HG03045 (cell line): ENCODE measurements around the gene OSBP2.

Experiments used
- ATAC-seq: cut with Tn5 transposase; IDR thresholded peaks from one replicate; pipeline ENCODE4 v1.9.1; 2021; ENCODE audit warnings: mild to moderate bottlenecking, moderate library complexity; ENCODE audit not compliant: unreplicated experiment

OSBP2 gene, protein sequence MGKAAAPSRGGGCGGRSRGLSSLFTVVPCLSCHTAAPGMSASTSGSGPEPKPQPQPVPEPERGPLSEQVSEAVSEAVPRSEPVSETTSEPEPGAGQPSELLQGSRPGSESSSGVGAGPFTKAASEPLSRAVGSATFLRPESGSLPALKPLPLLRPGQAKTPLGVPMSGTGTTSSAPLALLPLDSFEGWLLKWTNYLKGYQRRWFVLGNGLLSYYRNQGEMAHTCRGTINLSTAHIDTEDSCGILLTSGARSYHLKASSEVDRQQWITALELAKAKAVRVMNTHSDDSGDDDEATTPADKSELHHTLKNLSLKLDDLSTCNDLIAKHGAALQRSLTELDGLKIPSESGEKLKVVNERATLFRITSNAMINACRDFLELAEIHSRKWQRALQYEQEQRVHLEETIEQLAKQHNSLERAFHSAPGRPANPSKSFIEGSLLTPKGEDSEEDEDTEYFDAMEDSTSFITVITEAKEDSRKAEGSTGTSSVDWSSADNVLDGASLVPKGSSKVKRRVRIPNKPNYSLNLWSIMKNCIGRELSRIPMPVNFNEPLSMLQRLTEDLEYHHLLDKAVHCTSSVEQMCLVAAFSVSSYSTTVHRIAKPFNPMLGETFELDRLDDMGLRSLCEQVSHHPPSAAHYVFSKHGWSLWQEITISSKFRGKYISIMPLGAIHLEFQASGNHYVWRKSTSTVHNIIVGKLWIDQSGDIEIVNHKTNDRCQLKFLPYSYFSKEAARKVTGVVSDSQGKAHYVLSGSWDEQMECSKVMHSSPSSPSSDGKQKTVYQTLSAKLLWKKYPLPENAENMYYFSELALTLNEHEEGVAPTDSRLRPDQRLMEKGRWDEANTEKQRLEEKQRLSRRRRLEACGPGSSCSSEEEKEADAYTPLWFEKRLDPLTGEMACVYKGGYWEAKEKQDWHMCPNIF

GRCh38 chr22:30694640-30695350 lies at the start of gene OSBP2:
OSBP2 (plus strand) TSS chr22:30694874; CDS start chr22:30694910, 36 bp downstream.
- ATAC-seq = no peak

- no peak for ATAC-seq
Measured at GRCh38 chr22:30646518-30647160, 48.0 kb upstream of the OSBP2 start.

- no peak for ATAC-seq
Measured at GRCh38 chr22:30647536-30647935, 47.1 kb upstream of the OSBP2 start.

- no peak for ATAC-seq
Measured at GRCh38 chr22:30648825-30649224, 45.8 kb upstream of the OSBP2 start.

DNA sequence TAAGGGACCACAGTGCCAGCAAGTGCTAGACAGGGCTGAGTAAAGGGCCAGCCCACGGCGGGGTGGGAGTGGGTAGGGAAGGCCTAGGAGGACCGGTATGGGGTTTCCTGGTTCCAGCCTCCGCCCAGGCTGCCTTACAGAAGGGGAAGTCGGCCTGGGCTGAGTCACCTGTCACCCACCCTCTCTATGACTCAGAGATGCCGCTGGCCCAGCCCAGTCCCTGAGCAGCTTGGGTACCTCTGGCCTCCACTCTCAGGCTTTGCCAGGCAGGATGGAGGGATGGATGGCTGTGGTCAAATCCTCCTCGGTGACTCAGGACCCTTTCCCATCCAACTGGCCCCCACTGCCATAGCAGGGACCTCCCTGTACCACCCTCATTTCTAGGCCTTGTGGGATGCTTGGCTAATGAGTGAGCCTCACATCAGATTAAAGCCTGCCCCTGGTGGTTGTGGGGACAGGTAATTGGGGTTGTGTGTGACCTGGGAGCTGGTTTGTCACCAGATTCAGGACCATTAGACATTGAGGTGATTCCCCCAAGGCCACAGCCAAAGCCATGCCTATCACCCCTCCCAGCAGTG lies 45.2 kb upstream of the OSBP2 start:
- ATAC-seq = peak; percentile 73

- ATAC-seq = no peak
Measured at GRCh38 chr22:30650508-30651116, 44.1 kb upstream of the OSBP2 start.

- no peak for ATAC-seq
Measured at GRCh38 chr22:30652852-30653251, 41.8 kb upstream of the OSBP2 start.

GRCh38 chr22:30654361-30654760 lies 40.3 kb upstream of the OSBP2 start:
- no peak for ATAC-seq

DNA sequence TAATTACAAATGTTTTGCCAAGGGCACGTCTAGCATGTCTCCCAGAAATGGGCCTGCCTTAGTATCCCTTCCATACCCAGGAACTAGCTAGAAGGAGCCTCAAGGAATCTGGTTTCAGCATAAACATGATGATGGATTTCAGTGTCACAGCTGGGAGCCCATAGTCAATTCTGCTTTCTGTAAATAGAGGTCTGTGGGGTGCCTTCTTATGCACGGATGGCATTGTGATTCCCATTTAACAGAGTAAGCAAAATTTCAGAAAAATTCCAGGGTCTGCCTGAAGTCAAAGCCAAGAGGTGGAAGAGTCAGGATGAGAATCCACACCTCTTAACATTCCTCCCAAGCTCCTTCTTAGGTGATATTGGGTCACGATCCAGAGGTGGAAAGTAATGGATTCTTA lies 39.1 kb upstream of the OSBP2 start:
- no peak for ATAC-seq

DNA sequence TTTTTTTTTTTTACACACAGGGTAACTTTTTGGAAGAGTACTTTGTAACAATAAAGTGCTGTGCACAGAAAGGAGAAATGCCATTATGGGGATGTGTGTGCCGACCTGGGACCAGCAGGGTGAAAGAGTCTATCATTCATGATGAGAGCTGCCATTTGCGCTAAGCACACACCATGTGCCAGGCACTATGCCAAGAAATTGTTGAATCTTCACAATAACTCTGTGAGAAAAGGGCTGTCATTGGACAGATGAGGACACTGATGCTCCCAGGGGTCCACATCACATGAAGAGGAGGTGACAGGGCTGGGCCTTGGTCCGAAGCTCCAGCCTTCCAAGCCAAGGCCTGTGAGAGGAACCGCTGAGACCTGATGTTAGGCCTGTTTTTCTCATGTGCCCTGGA lies 32.6 kb upstream of the OSBP2 start:
- ATAC-seq = no peak

GRCh38 chr22:30664798-30665197 lies 29.9 kb upstream of the OSBP2 start:
- ATAC-seq = no peak

DNA sequence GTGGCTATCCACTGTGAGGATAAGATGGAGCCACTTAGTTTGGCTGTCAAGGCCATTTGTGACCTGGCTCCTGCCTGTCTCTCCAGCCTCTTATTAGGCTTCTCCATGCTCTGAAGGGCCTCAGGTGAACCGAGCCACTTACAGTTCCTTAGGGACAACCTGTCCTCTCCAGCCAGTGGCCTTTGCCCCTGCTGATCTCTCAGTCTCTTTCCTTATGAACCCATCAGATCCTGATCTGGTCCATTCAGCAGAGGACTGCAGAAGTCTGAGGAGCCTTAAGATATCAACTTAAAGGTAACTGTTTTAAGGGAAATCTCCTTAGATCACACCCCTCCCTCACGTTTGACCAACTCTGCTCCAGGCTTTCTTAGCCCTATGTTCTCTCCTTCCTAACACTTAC lies 29.4 kb upstream of the OSBP2 start:
- ATAC-seq = no peak

- no peak for ATAC-seq
Measured at GRCh38 chr22:30665786-30666185, 28.9 kb upstream of the OSBP2 start.

- no peak for ATAC-seq
Measured at GRCh38 chr22:30667107-30667493, 27.6 kb upstream of the OSBP2 start.

DNA sequence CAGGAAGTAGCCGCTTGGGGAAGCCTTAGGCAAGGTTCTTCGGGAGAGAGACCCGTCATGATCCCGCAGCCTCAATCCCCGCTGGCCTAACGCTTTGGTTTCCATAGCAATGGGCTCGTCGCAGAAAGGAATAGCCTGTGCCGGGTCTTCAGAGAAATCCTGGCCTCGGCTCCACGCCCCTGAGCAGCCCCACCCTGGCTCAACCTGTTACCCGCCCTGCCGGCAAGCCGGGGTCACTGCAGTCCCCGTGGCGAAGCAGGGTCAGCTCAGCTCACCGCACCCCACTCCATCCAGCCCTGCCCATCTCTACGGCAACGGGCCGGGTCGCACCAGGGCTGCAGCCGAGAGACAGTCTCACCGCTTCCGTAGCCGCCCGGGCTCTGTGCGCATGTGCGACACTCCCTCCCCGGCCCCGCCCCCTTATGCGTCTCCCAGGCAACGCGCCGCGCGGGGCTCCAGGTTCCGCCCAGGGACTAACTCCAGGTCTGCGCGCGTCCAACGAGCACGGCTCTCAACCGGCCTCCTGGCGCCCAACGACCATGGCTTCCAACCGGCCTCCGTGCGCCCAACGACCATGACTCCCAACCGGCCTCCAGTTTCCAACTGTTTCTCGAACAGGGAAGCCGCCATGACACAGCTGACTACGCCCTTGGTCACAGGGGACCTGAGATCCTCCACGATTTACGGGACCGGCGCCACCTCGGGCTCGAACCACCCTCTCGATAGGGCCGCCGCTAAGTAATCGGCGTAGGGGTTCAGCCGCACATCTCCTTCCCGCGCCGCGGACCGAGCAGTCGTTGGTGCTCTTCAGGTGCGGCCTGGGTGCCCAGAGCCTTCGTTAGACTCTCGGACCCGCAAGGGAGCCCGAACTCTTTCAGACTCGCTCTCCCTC lies 26.9 kb upstream of the OSBP2 start, which contains the start of gene DUSP18:
TSS of gene DUSP18 (minus strand) at position 382 of the 892 bp plus-strand sequence. CDS start 3,872 bp downstream, outside the sequence.
- peak; percentile 87 for ATAC-seq

DNA sequence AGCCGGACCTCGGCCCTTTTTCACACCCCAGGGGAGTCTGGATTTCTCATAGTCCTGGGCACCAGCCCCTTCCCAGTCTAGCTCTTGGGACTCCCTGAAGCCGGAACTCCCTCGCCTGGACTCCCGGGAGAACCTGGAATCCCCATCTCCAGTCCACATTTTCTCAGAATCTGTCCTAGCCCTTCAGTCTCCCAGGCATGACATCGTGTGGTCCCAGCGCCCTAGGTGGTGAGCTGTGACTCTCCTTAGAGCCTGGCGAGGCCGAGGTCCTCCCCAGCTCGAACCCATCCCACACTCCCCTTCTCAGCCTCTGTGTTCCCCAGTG lies 26.3 kb upstream of the OSBP2 start:
- no peak for ATAC-seq

GRCh38 chr22:30671071-30671470 lies 23.6 kb upstream of the OSBP2 start:
- ATAC-seq = no peak

GRCh38 chr22:30673136-30673535 lies 21.5 kb upstream of the OSBP2 start:
- no peak for ATAC-seq

- no peak for ATAC-seq
Measured at GRCh38 chr22:30674482-30674881, 20.2 kb upstream of the OSBP2 start.
